PC-3 (cell line): ENCODE data around the gene NUDCD2. TPM values are rescaled to one million over a fixed set of nuclear protein-coding genes. Genes with fewer than 3 reads are reported as not detected.

Experiments
- ATAC-seq: fragments of 200-7000 bp; cut with Tn5 transposase; 2 replicates; pipeline ENCODE4 v1.9.1; 2020; ENCODE audit warnings: mild to moderate bottlenecking, moderate library complexity
- BruUV-seq: library from RNA; stranded (reverse); fragments of 400-500 nt; replicated peaks from 2 replicates; lab custom pipeline; 2021; lab: Mats Ljungman, UMichigan
- CTCF ChIA-PET: fragments of 300-600 bp; sonication (Branson Sonifier 250); formaldehyde crosslinking; loops from one replicate; lab custom pipeline; 2022; ENCODE audit warnings: antibody characterized with exemption; lab: Charles Lee
- POLR2A ChIA-PET: fragments of 300-600 bp; sonication (Branson Sonifier 250); formaldehyde crosslinking; loops from one replicate; lab custom pipeline; 2022; ENCODE audit warnings: antibody characterized with exemption; ENCODE audit not compliant: unreplicated experiment; lab: Charles Lee
- DNase-seq: peaks from one replicate; pipeline ENCODE4 v3.0.0-alpha.2; 2015
- H2AFZ ChIP-seq: fragments of 300-600 bp; sonication (generic); 2 replicates; pipeline ENCODE4 v1.6.0; 2016; ENCODE audit warnings: antibody characterized with exemption, low read length
- H3F3A ChIP-seq: fragments of 300-600 bp; sonication (generic); one replicate; pipeline ENCODE4 v1.6.0; 2017; ENCODE audit warnings: antibody characterized with exemption, low read length, control low read depth, mild to moderate bottlenecking; ENCODE audit not compliant: unreplicated experiment
- H3K27ac ChIP-seq: fragments of 300-600 bp; sonication (generic); 2 replicates; pipeline ENCODE4 v1.5.1; 2016; ENCODE audit warnings: mild to moderate bottlenecking, low read length
- H3K27me3 ChIP-seq: fragments of 300-600 bp; sonication (generic); 2 replicates; pipeline ENCODE4 v1.6.1; 2016; ENCODE audit warnings: low read length, mixed read lengths
- H3K36me3 ChIP-seq: fragments of 300-600 bp; sonication (generic); 2 replicates; pipeline ENCODE4 v1.6.1; 2016; ENCODE audit warnings: low read depth, mixed run types, low read length, mixed read lengths
- H3K4me1 ChIP-seq: fragments of 300-600 bp; sonication (generic); 2 replicates; pipeline ENCODE4 v1.5.1; 2016; ENCODE audit warnings: low read length; ENCODE audit not compliant: insufficient read depth
- H3K4me2 ChIP-seq: fragments of 300-600 bp; sonication (generic); 2 replicates; pipeline ENCODE4 v1.6.0; 2016; ENCODE audit warnings: low read length
- H3K4me3 ChIP-seq: fragments of 300-600 bp; sonication (generic); 2 replicates; pipeline ENCODE4 v1.5.1; 2016; ENCODE audit warnings: mild to moderate bottlenecking, low read length, mixed read lengths
- H3K79me2 ChIP-seq: fragments of 300-600 bp; sonication (generic); 2 replicates; pipeline ENCODE4 v1.6.1; 2017; ENCODE audit warnings: low read length, mixed read lengths
- H3K9ac ChIP-seq: fragments of 300-600 bp; sonication (generic); 2 replicates; pipeline ENCODE4 v1.6.0; 2016; ENCODE audit warnings: mild to moderate bottlenecking, low read length
- H3K9me2 ChIP-seq: fragments of 300-600 bp; sonication (generic); replicated peaks from 2 replicates; pipeline ENCODE4 v1.6.1; 2016; ENCODE audit warnings: mixed run types, low read length, mixed read lengths
- H3K9me3 ChIP-seq: fragments of 300-600 bp; sonication (generic); 2 replicates; pipeline ENCODE4 v1.6.1; 2016; ENCODE audit warnings: low read length, mixed read lengths
- H4K20me1 ChIP-seq: fragments of 300-600 bp; sonication (generic); 2 replicates; pipeline ENCODE4 v1.6.1; 2016; ENCODE audit warnings: low read length, mixed read lengths
- CTCF ChIP-seq: fragments of 300-600 bp; sonication (generic); conservative IDR thresholded peaks from 2 replicates; pipeline ENCODE4 v1.5.1; 2017; ENCODE audit warnings: antibody characterized with exemption, low read depth, mild to moderate bottlenecking, low read length
- EZH2 ChIP-seq: fragments of 300-600 bp; sonication (generic); IDR thresholded peaks from one replicate; pipeline ENCODE4 v1.6.1; 2017; ENCODE audit warnings: antibody characterized with exemption, mild to moderate bottlenecking, low read length; ENCODE audit not compliant: unreplicated experiment
- EZH2phosphoT487 ChIP-seq: fragments of 300-600 bp; sonication (generic); IDR thresholded peaks from 2 replicates; pipeline ENCODE4 v1.6.1; 2018; ENCODE audit warnings: mild to moderate bottlenecking, antibody characterized with exemption, low read length, borderline replicate concordance
- intact Hi-C: fragments of 100-400 bp; cut with micrococcal nuclease; formaldehyde crosslinking; loops from 2 replicates; pipeline ENCODE4 v1.9.0; 2023
- total RNA-seq: library from RNA; depleted of rRNA; stranded (reverse); fragments of >200 nt; gene quantifications from 2 replicates; pipeline ENCODE4 v1.2.3, GENCODE V29; 2014

The NUDCD2 gene
- total RNA-seq, 1 experiment from 2014 or later: 31.2 TPM

DNA sequence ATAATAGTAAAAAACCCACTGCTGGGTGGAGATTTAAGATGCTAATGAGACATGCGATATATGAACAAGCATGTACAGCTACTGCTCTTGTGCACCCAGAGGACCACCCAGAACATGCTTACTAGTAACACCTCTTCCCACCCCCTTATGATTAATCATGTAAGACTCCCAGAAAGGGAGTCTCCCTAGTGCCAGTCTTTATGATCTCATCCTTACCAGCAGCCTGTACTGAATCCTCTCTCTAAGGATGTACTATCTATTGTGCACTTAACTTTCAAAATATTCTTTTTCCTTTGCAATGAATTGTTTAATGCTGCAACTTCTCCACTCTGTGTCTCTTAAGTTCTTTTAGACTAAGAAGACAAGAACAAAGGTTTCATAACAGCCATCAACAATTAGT lies 36.4 kb upstream of the NUDCD2 start:
- TF ChIP-seq EZH2phosphoT487 (no peak), EZH2 (no peak), CTCF (no peak)
- H3K27me3 ChIP-seq: no peaks in the 10 kb centered on the region
- H3K9me2 ChIP-seq: no peaks in the 10 kb centered on the region
- ATAC-seq (peak; percentile 54; the same call in 1 of the 2 replicates), DNase-seq (peak; percentile 19)
- BruUV-seq: no TSS peak
- intact Hi-C loops: no loop called here
- no peaks in the 10 kb centered on the region for H4K20me1 ChIP-seq
- POLR2A ChIA-PET: interaction anchor here (0.5 kb wide), 1 partner anchor 36 kb away, joined by 3 read pairs; the partner anchor contains the start of gene NUDCD2
- no peak overlapping the region for H2AFZ ChIP-seq
- no peak overlapping the region for H3K4me2 ChIP-seq
- no peaks in the 10 kb centered on the region for H3F3A ChIP-seq
- H3K36me3 ChIP-seq: peaks cover 16% of the 10 kb centered on the region
- H3K4me1 ChIP-seq: no peaks in the 10 kb centered on the region
- H3K9me3 ChIP-seq: no peaks in the 10 kb centered on the region
- CTCF ChIA-PET: no interaction called here
- no peak overlapping the region for H3K9ac ChIP-seq
- no peak overlapping the region for H3K27ac ChIP-seq
- H3K4me3 ChIP-seq: no peak overlapping the region
- H3K79me2 ChIP-seq: no peaks in the 10 kb centered on the region

DNA sequence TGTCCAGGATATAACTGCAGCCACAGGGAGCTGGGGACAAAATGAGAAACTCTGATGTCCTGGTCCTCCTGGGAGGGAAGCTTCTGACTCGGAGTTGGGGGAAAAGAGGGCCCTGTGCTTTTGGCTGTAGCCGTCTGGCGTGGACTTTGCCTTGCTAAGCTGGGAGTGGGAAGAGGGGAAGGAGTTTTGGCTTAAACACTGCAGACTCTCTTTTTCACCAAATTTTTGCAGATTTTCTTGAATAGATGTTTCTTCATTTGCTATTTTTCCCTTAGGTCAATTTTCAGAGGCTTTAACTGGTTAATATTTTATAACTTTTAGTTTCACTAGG lies 29.8 kb upstream of the NUDCD2 start:
- Histone ChIP-seq H3K36me3 (peaks cover 56% of the 10 kb centered on the region), H3K4me3 (no peak overlapping the region), H3K27ac (no peak overlapping the region), H3K9me2 (no peaks in the 10 kb centered on the region), H3K27me3 (no peaks in the 10 kb centered on the region), H4K20me1 (no peaks in the 10 kb centered on the region), H3K79me2 (no peaks in the 10 kb centered on the region; the same call in 1 of the 2 replicates), H3K9ac (no peak overlapping the region), H3K9me3 (no peaks in the 10 kb centered on the region), H2AFZ (no peak overlapping the region), H3F3A (no peaks in the 10 kb centered on the region), H3K4me1 (0 out of 2 replicates have a peak, but pooled peaks cover 3% of the 10 kb centered on the region), H3K4me2 (no peak overlapping the region)
- intact Hi-C loops: no loop called here
- BruUV-seq: no TSS peak
- TF ChIP-seq CTCF (no peak), EZH2phosphoT487 (no peak)
- DNase-seq (no peak), ATAC-seq (no peak)
- CTCF ChIA-PET: no interaction called here
- POLR2A ChIA-PET: no interaction called here

DNA sequence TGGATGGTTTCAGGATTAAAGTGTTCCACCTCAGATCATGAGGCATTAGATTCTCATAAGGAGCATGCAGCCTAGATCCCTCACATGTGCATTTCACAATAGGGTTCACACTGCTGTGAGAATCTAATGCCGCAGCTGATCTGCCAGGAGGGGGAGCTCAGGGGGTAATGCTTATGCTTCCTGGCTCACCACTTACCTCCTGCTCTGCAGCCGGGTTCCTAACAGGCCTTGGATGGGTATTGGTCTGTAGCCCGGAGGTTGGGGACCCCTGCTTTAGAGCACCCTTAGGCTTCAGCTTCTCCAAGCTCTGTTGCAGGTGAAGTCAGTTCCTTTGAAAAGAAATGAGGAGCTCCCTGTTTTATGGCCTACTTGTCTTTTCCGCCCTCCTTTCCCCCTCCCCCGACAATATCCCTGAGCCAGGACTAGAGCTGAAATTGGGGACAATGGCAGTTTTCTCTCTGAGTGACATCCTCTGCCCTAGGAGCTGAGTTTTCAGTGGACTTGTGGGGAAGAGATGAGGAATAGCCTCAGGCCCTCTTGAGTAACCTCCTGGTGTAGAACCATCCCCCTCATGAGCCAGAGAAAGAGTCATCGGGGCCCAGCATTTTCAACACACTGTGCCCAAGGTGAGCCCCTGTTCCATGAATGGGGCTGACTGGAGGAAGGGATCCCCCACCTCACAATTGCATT lies 29.3 kb upstream of the NUDCD2 start:
- TF ChIP-seq CTCF (0 out of 2 replicates have a peak, but pooled peaks have one; percentile 36), EZH2 (no peak)
- no TSS peak for BruUV-seq
- Histone ChIP-seq H3K4me2 (no peak overlapping the region), H3K79me2 (no peaks in the 10 kb centered on the region; the same call in 1 of the 2 replicates), H3K27ac (no peak overlapping the region), H3K4me3 (no peak overlapping the region), H3K27me3 (no peaks in the 10 kb centered on the region), H3K9ac (no peak overlapping the region), H3K36me3 (peaks cover 61% of the 10 kb centered on the region), H2AFZ (no peak overlapping the region), H3F3A (no peaks in the 10 kb centered on the region), H3K9me3 (no peaks in the 10 kb centered on the region), H3K4me1 (0 out of 2 replicates have a peak, but pooled peaks cover 3% of the 10 kb centered on the region), H4K20me1 (no peaks in the 10 kb centered on the region), H3K9me2 (no peaks in the 10 kb centered on the region)
- intact Hi-C loops: no loop called here
- CTCF ChIA-PET: interaction anchor here (0.5 kb wide), 1 partner anchor 185 kb away, joined by 3 read pairs; no protein-coding TSS in a partner anchor
- DNase-seq: peak; percentile 21
- POLR2A ChIA-PET: no interaction called here
- peak; percentile 42; the same call in 1 of the 2 replicates for ATAC-seq
